GM12875 (cell line): ENCODE measurements around the gene ZNF292.
"Not testable (repeated sequence)": the region's sequence is repeated elsewhere in the genome, so short reads cannot be mapped to it uniquely, and the experiment has no call there.

Experiments used
- H3K4me3 ChIP-seq: one replicate; pipeline ENCODE4 v1.5.1; 2011; ENCODE audit warnings: low read depth, low read length, control low read depth
- CTCF ChIP-seq: IDR thresholded peaks from 2 replicates; pipeline ENCODE4 v1.5.1; 2011; ENCODE audit warnings: low read depth, mild to moderate bottlenecking, control low read depth, inconsistent platforms, low read length, moderate library complexity, borderline replicate concordance; ENCODE audit not compliant: insufficient read depth

The ZNF292 gene

GRCh38 chr6:87197547-87197946 is 42.2 kb downstream of the ZNF292 start:
- no peak overlapping the region for H3K4me3 ChIP-seq
- no peak for TF ChIP-seq CTCF

GRCh38 chr6:87198022-87198810 is 42.9 kb downstream of the ZNF292 start:
- not testable (repeated sequence) for H3K4me3 ChIP-seq

- no peak for TF ChIP-seq CTCF
- H3K4me3 ChIP-seq: no peak overlapping the region
Observed at GRCh38 chr6:87199787-87200186, 44.4 kb downstream of the ZNF292 start.

- H3K4me3 ChIP-seq: no peak overlapping the region
- TF ChIP-seq CTCF: no peak
Observed at GRCh38 chr6:87200469-87201175, 45.3 kb downstream of the ZNF292 start.

- TF ChIP-seq CTCF: no peak
Observed at GRCh38 chr6:87203448-87204023, 48.2 kb downstream of the ZNF292 start.

GRCh38 chr6:87209812-87210211 is 54.4 kb downstream of the ZNF292 start:
- TF ChIP-seq CTCF: no peak

More at GRCh38 chr6:87203448-87204023, 48.2 kb downstream of the ZNF292 start:
- no peak overlapping the region for H3K4me3 ChIP-seq

GRCh38 chr6:87210979-87211378 is 55.6 kb downstream of the ZNF292 start:
- TF ChIP-seq CTCF: no peak

More at GRCh38 chr6:87209812-87210211, 54.4 kb downstream of the ZNF292 start:
- H3K4me3 ChIP-seq: no peak overlapping the region

More at GRCh38 chr6:87210979-87211378, 55.6 kb downstream of the ZNF292 start:
- no peak overlapping the region for H3K4me3 ChIP-seq
